Body of pancreas (tissue), 4 donors: Measurements from ENCODE around the gene GOLGA3.

Experiments
- POLR2A ChIP-seq, 3 donors: fragments of 450-650 bp; IDR thresholded peaks; one replicate each; pipeline ENCODE4 v1.6.1; 2016; ENCODE audit warnings: antibody characterized with exemption in 3 of 3, mild to moderate bottlenecking in 2 of 3
- TF ChIP-seq, protein P1 (sequence below), 7 experiments: fragments of 450-650 bp in 4 of 7; fragments of 200-600 bp in 3 of 7; sonication (generic) in 3 of 7; IDR thresholded peaks; one replicate each; pipeline ENCODE4 v1.5.1; 2016 to 2019; ENCODE audit warnings: antibody characterized with exemption in 7 of 7

DNA sequence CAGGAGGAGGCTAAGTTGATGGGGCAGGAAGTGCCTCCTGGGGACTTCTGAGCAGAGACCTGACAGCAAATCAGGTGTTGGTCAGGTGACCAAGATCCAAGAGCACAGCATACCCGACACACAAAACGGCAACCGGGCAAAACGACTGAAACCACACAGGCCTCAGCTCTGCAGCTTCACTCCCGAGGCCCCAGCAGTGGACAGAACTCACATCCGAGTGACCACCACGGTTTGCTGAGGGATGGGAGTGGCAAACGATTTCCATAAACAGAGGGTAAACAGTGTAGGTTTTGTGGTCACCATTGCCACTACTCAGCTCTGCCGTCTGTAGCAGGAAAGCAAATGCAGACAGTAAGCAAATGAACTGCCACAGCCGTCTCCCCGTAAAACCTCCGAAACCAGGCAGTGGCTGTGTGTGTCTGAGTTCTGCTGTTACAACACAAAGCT is 44.3 kb upstream of the GOLGA3 start:
- TF ChIP-seq, protein P1, sequence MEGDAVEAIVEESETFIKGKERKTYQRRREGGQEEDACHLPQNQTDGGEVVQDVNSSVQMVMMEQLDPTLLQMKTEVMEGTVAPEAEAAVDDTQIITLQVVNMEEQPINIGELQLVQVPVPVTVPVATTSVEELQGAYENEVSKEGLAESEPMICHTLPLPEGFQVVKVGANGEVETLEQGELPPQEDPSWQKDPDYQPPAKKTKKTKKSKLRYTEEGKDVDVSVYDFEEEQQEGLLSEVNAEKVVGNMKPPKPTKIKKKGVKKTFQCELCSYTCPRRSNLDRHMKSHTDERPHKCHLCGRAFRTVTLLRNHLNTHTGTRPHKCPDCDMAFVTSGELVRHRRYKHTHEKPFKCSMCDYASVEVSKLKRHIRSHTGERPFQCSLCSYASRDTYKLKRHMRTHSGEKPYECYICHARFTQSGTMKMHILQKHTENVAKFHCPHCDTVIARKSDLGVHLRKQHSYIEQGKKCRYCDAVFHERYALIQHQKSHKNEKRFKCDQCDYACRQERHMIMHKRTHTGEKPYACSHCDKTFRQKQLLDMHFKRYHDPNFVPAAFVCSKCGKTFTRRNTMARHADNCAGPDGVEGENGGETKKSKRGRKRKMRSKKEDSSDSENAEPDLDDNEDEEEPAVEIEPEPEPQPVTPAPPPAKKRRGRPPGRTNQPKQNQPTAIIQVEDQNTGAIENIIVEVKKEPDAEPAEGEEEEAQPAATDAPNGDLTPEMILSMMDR (IDR thresholded peaks at IDR 0.05): no peak
- TF ChIP-seq POLR2A (IDR thresholded peaks at IDR 0.05): no peak
